Left lung (tissue), 10 donors: ENCODE data around the gene NAA30. TPM values are rescaled to one million over a fixed set of nuclear protein-coding genes. Genes with fewer than 3 reads are reported as not detected.
"Not testable (repeated sequence)": the region's sequence is repeated elsewhere in the genome, so short reads cannot be mapped to it uniquely, and the experiment has no call there.

ENCODE experiments used
- ATAC-seq: fragments of 200-7000 bp; cut with Tn5 transposase; one replicate; pipeline ENCODE4 v1.9.1; 2020; ENCODE audit warnings: moderate library complexity
- DNase-seq, 4 donors: peaks; one replicate each; pipeline ENCODE4 v3.0.0-alpha.2; 2013 to 2020
- H3K27ac ChIP-seq, 2 donors: fragments of 200-600 bp; sonication (generic) in 1 of 2; one replicate each; pipeline versions ENCODE4 v1.5.0 to v1.8.0; 2020 to 2021
- H3K27me3 ChIP-seq, 2 donors: fragments of 200-600 bp; sonication (generic) in 1 of 2; one replicate each; pipeline versions ENCODE4 v1.5.0 to v1.8.0; 2020 to 2021
- H3K36me3 ChIP-seq, 2 donors: fragments of 200-600 bp; sonication (generic) in 1 of 2; one replicate each; pipeline versions ENCODE4 v1.5.0 to v1.8.0; 2020 to 2021
- H3K4me1 ChIP-seq, 2 donors: fragments of 200-600 bp; one replicate each; pipeline ENCODE4 v1.8.0; 2021
- H3K4me3 ChIP-seq, 2 donors: fragments of 200-600 bp; sonication (generic) in 1 of 2; one replicate each; pipeline versions ENCODE4 v1.5.0 to v1.8.0; 2020 to 2021; ENCODE audit warnings: mild to moderate bottlenecking in 1 of 2
- H3K9me3 ChIP-seq, 2 donors: fragments of 200-600 bp; sonication (generic) in 1 of 2; one replicate each; pipeline versions ENCODE4 v1.5.0 to v1.8.0; 2020 to 2021
- CTCF ChIP-seq, 2 donors: fragments of 200-600 bp; sonication (generic) in 1 of 2; IDR thresholded peaks; one replicate each; pipeline versions ENCODE4 v1.5.0 to v1.8.0; 2021; ENCODE audit warnings: antibody characterized with exemption in 2 of 2
- intact Hi-C, 2 donors: fragments of 100-400 bp; cut with DNase I; formaldehyde crosslinking; loops; one replicate each; pipeline versions ENCODE4 v1.11.2 to v1.14.2; 2022
- polyA plus RNA-seq, 6 donors: library from polyadenylated mRNA; unstranded; fragments of 120-200 nt; gene quantifications; one replicate each; pipeline ENCODE4 v1.2.1, GENCODE V29; 2013; ENCODE audit not compliant: insufficient read length in 6 of 6
- total RNA-seq, 2 donors: library from RNA; stranded (reverse); fragmentation: NEBNext Ultra II Directional; extraction: Animal tissue kit (Norgen Biotek cat#: 25700); gene quantifications; one replicate each; pipeline ENCODE4 v1.2.1, GENCODE V29; 2021
- donor health status: DM: no; HTN: yes; CAD: no.
- donor health status: DM: no; HTN: no; CAD: no.

Gene NAA30
- total and polyA plus RNA-seq, 8 donors, result 12.3 to 25.7 (median 23.2) TPM

GRCh38 chr14:57352396-57353170 lies 37.8 kb upstream of the NAA30 start:
- no peaks in the 10 kb centered on the region for H3K9me3 ChIP-seq
- no peaks in the 10 kb centered on the region for H3K27me3 ChIP-seq
- intact Hi-C loops, result no loop called here
- H3K4me3 ChIP-seq, result no peak overlapping the region
- ATAC-seq (no peak), DNase-seq (no peak)
- H3K36me3 ChIP-seq, result no peaks in the 10 kb centered on the region
- TF ChIP-seq CTCF (IDR thresholded peaks at IDR 0.05), result no peak
- H3K4me1 ChIP-seq, result no peaks in the 10 kb centered on the region
- no peak overlapping the region for H3K27ac ChIP-seq

GRCh38 chr14:57355081-57355800 lies 35.1 kb upstream of the NAA30 start:
- no peak for ATAC-seq
- intact Hi-C loops, result no loop called here
- H3K36me3 ChIP-seq, result no peaks in the 10 kb centered on the region
- no peaks in the 10 kb centered on the region for H3K4me1 ChIP-seq
- H3K9me3 ChIP-seq, result no peaks in the 10 kb centered on the region
- DNase-seq, result no peak
- no peak overlapping the region for H3K27ac ChIP-seq
- TF ChIP-seq CTCF (IDR thresholded peaks at IDR 0.05), result no peak
- H3K4me3 ChIP-seq, result no peak overlapping the region
- no peaks in the 10 kb centered on the region for H3K27me3 ChIP-seq

GRCh38 chr14:57362361-57362760 lies 28.0 kb upstream of the NAA30 start:
- no peak overlapping the region for H3K4me3 ChIP-seq
- no peaks in the 10 kb centered on the region for H3K9me3 ChIP-seq
- intact Hi-C loops, result no loop called here
- H3K27ac ChIP-seq, result no peak overlapping the region
- TF ChIP-seq CTCF (IDR thresholded peaks at IDR 0.05), result no peak
- peaks cover 0 to 5% of the 10 kb centered on the region in 2 donors for H3K27me3 ChIP-seq
- H3K4me1 ChIP-seq, result no peaks in the 10 kb centered on the region
- ATAC-seq (no peak), DNase-seq (peak in 1 of 4 donors; percentile 4)
- no peaks in the 10 kb centered on the region for H3K36me3 ChIP-seq

- Histone ChIP-seq H3K4me1 (no peaks in the 10 kb centered on the region), H3K9me3 (no peaks in the 10 kb centered on the region), H3K27ac (no peak overlapping the region), H3K27me3 (peaks cover 0 to 5% of the 10 kb centered on the region in 2 donors), H3K36me3 (no peaks in the 10 kb centered on the region), H3K4me3 (no peak overlapping the region)
- intact Hi-C loops, result no loop called here
- no peak for TF ChIP-seq CTCF (IDR thresholded peaks at IDR 0.05)
- no peak for ATAC-seq
- no peak for DNase-seq
These were observed 25.5 kb upstream of the NAA30 start for GRCh38 chr14:57364659-57365450.

- H3K27me3 ChIP-seq, ATAC-seq, intact Hi-C loops: not testable (repeated sequence)
These were observed 20.2 kb upstream of the NAA30 start for GRCh38 chr14:57370187-57370586.

More at GRCh38 chr14:57370187-57370586, 20.2 kb upstream of the NAA30 start:
- H3K9me3 ChIP-seq, H3K27ac ChIP-seq, H3K36me3 ChIP-seq, H3K4me3 ChIP-seq, H3K4me1 ChIP-seq, DNase-seq: not testable (repeated sequence)
